H7 (cell line): ENCODE results near the gene MPDU1. TPM values are rescaled to one million over a fixed set of nuclear protein-coding genes. Genes with fewer than 3 reads are reported as not detected.

Experiments
- DNase-seq: peaks from one replicate; pipeline ENCODE4 v3.0.0; 2012
- H3K27me3 ChIP-seq: 2 replicates; pipeline ENCODE4 v1.6.0; 2011; ENCODE audit warnings: mild to moderate bottlenecking, low read length; ENCODE audit not compliant: control insufficient read depth, insufficient read depth
- H3K36me3 ChIP-seq: replicated peaks from 2 replicates; pipeline ENCODE4 v1.5.1; 2011; ENCODE audit warnings: low read length; ENCODE audit not compliant: control insufficient read depth, insufficient read depth
- H3K4me3 ChIP-seq: 2 replicates; pipeline ENCODE4 v1.5.1; 2011; ENCODE audit warnings: low read depth, mild to moderate bottlenecking, control low read depth, low read length, moderate library complexity; ENCODE audit not compliant: insufficient read depth
- total RNA-seq: library from RNA; depleted of rRNA; stranded (reverse); fragments of >200 nt; shearing (Covaris generic); gene quantifications from 2 replicates; pipeline ENCODE4 v1.2.3, GENCODE V29; 2014

MPDU1 gene
- total RNA-seq, 1 experiment from 2014 or later, result 146 TPM

- peak; percentile 99 for DNase-seq
- Histone ChIP-seq H3K36me3 (peaks cover 54% of the 10 kb centered on the region), H3K4me3 (peak overlapping the region; percentile 99), H3K27me3 (no peaks in the 10 kb centered on the region)
Observed at GRCh38 chr17:7572588-7573323, 10.9 kb upstream of the MPDU1 start.

DNA sequence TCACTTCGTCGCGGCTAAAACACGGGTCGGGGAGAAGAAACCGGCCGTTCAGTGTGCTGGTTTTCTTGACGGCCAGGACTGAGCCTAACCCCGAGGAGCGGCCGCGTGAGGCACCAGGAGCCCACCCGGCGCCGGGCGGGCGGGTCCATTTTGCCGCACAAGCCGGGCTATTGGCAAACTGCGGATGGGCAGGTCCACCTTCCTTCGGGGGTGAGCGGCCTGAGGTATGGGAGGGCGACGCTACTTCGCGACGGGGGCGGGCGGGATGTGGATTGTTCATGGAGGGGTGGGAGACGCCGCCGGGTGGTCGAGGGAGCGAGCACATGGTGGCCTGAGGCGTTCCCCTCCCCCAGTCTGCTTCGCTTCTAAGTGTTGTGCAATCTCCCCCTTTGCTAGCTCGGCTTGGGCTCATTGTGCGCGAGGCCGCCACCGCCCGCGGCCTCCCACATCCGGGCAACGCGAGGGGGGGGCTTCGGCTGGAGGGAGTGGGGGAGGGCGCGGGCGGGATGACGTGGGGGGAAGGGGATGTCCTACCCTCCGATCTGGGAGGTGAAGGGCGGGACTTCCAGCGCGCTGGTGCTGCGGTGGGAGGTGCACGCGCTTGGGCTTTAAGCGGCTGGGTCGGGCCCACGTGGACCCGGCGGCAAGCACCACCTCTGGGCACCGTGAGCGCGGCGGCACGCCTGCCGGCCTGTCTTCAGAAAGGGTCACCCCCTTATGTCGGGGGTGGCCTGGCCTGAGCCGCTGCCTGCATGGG, 10.2 kb upstream of the MPDU1 start:
- DNase-seq, result peak; percentile 98
- peaks cover 58% of the 10 kb centered on the region for H3K36me3 ChIP-seq
- no peaks in the 10 kb centered on the region for H3K27me3 ChIP-seq
- peak overlapping the region; percentile 99 for H3K4me3 ChIP-seq

- Histone ChIP-seq H3K4me3 (peak overlapping the region; percentile 99), H3K36me3 (peaks cover 57% of the 10 kb centered on the region), H3K27me3 (no peaks in the 10 kb centered on the region)
- DNase-seq, result no peak
Observed at GRCh38 chr17:7574176-7574953, 9.3 kb upstream of the MPDU1 start.

DNA sequence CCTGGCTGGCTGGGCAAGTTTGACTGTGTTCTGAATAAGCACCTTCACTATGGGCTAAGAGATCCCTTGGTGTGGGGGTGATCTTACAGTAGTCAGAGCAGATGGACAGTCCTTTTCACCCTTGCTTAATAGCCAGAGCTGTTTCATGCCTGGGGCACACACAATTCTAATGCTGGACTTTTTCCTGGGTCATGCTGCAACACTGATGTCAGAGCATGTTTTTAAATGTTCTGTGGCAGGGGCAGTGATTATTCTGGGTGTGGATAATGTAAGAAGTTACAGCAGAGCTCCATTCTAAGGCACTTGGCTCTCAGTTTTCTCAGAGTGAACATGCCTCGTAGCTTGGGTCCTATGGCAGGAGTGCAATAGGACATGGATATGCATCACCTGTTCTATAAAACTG, 8.2 kb upstream of the MPDU1 start:
- peaks cover 48% of the 10 kb centered on the region for H3K36me3 ChIP-seq
- H3K4me3 ChIP-seq, result no peak overlapping the region
- H3K27me3 ChIP-seq, result no peaks in the 10 kb centered on the region
- no peak for DNase-seq

DNA sequence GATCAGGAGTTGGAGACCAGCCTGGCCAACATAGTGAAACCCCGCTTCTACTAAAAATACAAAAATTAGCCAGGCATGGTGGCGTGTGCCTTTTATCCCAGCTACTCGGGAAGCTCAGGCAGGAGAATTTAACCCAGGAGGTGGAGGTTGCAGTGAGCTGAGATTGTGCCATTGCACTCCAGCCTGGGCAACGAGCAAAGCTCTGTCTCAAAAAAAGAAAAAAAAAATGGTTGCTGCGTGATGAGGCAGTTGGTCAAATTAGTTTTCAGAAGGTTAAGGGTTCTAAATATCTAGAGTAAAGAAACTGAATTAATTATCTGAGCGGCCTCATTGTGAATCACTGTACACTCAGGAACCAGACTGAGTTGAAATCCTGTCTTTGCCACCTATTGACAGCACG, 7.7 kb upstream of the MPDU1 start:
- H3K36me3 ChIP-seq, result peaks cover 46% of the 10 kb centered on the region
- DNase-seq, result no peak
- H3K4me3 ChIP-seq, result no peak overlapping the region
- no peaks in the 10 kb centered on the region for H3K27me3 ChIP-seq

- H3K27me3 ChIP-seq, result no peaks in the 10 kb centered on the region
- DNase-seq, result no peak
- peaks cover 43% of the 10 kb centered on the region for H3K36me3 ChIP-seq
- no peak overlapping the region for H3K4me3 ChIP-seq
Observed at GRCh38 chr17:7576432-7576937, 7.2 kb upstream of the MPDU1 start.

- peaks cover 45% of the 10 kb centered on the region for H3K36me3 ChIP-seq
Observed at GRCh38 chr17:7577327-7578199, 6.1 kb upstream of the MPDU1 start.

GRCh38 chr17:7579001-7579833, 4.4 kb upstream of the MPDU1 start, which contains the start of gene CD68:
Gene CD68 (plus strand): TSS chr17:7579638. CDS start chr17:7579678, 40 bp downstream.
- peaks cover 42% of the 10 kb centered on the region for H3K36me3 ChIP-seq
- H3K4me3 ChIP-seq, result no peak within 1 kb of the TSS
- H3K27me3 ChIP-seq, result no peaks in the 10 kb centered on the region
- peak; percentile 83 for DNase-seq

More at GRCh38 chr17:7577327-7578199, 6.1 kb upstream of the MPDU1 start:
- no peak for DNase-seq
- Histone ChIP-seq H3K4me3 (no peak overlapping the region), H3K27me3 (no peaks in the 10 kb centered on the region)

DNA sequence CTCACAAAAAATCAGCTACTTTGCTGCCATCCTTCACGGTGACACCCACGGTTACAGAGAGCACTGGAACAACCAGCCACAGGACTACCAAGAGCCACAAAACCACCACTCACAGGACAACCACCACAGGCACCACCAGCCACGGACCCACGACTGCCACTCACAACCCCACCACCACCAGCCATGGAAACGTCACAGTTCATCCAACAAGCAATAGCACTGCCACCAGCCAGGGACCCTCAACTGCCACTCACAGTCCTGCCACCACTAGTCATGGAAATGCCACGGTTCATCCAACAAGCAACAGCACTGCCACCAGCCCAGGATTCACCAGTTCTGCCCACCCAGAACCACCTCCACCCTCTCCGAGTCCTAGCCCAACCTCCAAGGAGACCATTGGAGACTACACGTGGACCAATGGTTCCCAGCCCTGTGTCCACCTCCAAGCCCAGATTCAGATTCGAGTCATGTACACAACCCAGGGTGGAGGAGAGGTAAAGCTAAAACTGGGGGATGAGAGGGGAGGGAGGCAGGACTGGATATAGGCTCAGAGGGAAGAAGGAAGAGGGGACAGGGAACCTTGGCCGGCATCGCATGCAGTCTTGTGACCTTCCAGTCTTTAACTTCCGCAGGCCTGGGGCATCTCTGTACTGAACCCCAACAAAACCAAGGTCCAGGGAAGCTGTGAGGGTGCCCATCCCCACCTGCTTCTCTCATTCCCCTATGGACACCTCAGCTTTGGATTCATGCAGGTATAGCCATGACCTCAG, 3.6 kb upstream of the MPDU1 start:
- no peak overlapping the region for H3K4me3 ChIP-seq
- H3K36me3 ChIP-seq, result peaks cover 34% of the 10 kb centered on the region
- H3K27me3 ChIP-seq, result no peaks in the 10 kb centered on the region
- no peak for DNase-seq

- DNase-seq, result peak; percentile 44
- peaks cover 25% of the 10 kb centered on the region for H3K36me3 ChIP-seq
Observed at GRCh38 chr17:7580604-7581575, 2.8 kb upstream of the MPDU1 start.

DNA sequence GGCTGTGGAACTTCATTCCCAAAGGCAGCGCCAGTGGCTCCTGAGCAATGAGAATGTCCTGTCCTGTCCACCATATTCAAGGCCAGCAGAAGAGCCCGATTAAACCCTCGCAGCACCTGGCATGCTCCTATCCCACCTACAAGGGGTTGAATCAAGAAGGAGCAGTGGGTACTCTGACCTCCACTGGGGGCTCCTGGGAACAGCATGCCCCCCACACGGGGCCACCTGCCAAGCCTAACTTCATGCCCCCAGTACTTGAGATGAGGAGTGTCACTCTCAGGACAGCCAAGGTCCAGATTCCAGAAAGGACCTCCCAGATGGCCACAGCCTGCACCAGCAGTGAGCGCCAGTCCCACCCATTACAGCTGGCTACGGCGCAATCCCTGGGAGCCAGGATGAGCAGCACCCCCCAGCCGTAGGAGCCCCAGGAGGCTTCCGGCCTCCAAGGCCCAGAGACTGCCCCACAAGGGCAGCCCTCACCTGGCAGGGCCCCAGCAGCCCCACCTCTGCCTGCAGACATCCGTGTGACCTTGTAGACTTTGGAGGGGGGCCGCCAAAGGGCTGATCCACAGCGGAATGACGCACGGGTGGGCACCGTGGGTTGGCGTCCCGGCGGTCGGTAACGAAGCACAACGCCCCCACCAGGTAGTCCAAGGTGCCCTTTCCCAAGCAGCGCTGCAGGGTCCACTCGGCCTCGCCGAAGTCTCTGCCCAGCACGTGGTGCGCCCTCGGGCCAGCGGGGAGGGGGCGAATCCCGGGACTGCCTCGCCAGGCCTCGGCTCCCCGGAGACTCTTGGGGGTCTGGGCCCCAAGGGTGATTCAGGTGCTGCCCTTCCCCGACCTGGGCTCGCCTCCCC, 1.0 kb upstream of the MPDU1 start:
- Histone ChIP-seq H3K27me3 (no peaks in the 10 kb centered on the region), H3K4me3 (peak overlapping the region; percentile 70), H3K36me3 (peaks cover 12% of the 10 kb centered on the region)
- peak; percentile 78 for DNase-seq

More at GRCh38 chr17:7580604-7581575, 2.8 kb upstream of the MPDU1 start:
- Histone ChIP-seq H3K27me3 (no peaks in the 10 kb centered on the region), H3K4me3 (no peak overlapping the region)
